HG03378 (cell line): ENCODE data around the gene ALOX5AP.

Experiments
- ATAC-seq: cut with Tn5 transposase; IDR thresholded peaks from one replicate; pipeline ENCODE4 v1.9.1; 2021; ENCODE audit warnings: mild to moderate bottlenecking, moderate library complexity; ENCODE audit not compliant: unreplicated experiment

Gene ALOX5AP

GRCh38 chr13:30712536-30713532 is 22.5 kb upstream of the ALOX5AP start:
- ATAC-seq, result peak; percentile 49

GRCh38 chr13:30714629-30715371 is 20.5 kb upstream of the ALOX5AP start:
- no peak for ATAC-seq

DNA sequence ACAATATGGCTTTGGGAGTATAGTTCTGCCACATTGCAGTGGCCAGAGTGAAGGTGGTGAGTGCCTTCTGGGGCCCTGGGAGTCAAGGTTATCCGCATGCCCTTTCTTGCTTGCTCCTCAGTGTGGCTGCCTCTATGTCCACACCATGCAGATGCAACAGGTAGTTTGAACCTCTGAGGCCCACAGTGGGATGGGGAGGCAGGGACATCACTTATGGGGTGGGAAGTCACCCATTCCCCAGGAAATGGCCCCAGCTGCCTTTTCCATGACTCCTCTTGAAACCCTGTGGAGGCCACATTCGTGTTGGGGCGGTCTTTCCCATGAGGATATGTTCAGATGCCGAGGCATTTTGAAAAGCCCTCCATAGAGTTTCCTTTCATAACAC is 20.0 kb upstream of the ALOX5AP start:
- no peak for ATAC-seq

- no peak for ATAC-seq
Observed at GRCh38 chr13:30715837-30716236, 19.5 kb upstream of the ALOX5AP start.

GRCh38 chr13:30718661-30719524 is 16.4 kb upstream of the ALOX5AP start:
- ATAC-seq, result no peak

DNA sequence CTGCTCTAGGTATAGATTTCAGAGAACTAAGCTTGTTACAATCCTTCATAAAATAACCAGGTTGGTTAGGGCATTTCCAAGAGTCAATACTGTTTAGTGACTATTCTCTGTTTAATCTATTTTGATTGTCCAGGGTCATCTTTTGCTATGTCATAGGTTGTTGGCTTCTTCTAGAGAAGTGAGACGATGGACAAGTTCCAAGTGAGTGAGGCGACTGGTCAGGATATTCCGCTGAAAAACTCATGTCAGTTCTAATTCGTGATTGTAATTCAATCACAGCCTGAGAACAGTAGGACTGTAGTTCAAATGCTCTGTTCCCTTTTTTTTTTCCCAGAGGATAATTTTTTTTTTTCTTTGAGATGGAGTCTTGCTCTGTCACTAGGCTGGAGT is 15.8 kb upstream of the ALOX5AP start:
- ATAC-seq, result no peak

GRCh38 chr13:30720172-30720869 is 15.0 kb upstream of the ALOX5AP start:
- ATAC-seq, result peak; percentile 86

DNA sequence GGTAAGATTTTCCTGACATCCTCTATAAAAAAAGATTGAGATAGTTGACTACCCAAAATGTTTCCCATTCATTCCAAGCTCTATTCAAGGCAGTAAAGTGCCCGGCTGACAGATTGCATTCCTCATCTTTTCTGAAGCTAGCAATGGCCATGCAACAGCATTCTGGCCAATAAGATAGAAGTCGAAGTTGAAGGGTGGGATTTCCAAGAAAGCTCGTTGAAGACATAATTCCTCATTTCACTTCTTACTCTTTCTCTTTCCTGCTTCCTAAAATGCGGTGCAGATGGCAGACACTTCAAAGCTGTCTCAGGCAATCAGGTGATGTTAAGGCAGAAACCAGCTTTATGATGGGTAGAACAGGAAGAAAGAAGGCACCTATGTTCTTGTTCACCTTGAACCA is 13.4 kb upstream of the ALOX5AP start:
- no peak for ATAC-seq

DNA sequence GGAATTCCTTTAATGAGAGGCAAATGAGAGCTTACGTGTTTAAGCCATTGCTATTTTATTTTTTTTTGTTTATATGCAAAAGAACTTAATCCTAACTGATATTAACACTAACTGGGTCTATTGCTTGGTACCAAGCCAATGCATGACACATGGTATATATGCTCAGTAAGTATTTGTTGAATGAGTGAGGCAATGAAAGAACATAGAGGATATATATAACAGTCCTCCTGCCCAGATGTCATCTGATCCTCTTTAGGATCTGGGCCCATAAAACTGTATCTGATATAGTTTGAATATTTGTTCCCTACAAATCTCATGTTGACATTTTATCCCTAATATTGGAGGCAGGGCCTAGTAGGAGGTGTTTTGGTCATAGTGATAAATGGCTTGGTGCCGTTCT is 13.0 kb upstream of the ALOX5AP start:
- no peak for ATAC-seq

DNA sequence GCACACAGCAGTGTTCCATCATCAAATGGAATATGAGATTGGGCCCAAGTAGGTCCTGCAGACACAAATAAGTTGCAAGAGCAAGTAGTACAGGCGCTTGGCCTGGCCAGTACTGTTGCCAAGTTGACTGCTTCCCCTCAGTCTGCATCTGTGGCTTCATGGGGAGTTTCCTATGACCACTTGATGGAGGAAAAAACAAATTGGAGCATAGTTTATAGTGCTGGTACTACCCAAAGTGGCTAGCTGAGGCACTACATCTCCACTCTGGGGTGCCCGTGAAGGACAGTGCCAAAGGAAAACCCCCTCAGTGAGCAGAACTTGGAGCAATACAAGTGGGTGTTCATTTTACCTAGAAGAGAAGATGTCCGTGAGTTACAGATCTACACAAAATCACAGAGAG is 10.6 kb upstream of the ALOX5AP start:
- no peak for ATAC-seq

GRCh38 chr13:30725326-30726085 is 9.8 kb upstream of the ALOX5AP start:
- ATAC-seq, result no peak

DNA sequence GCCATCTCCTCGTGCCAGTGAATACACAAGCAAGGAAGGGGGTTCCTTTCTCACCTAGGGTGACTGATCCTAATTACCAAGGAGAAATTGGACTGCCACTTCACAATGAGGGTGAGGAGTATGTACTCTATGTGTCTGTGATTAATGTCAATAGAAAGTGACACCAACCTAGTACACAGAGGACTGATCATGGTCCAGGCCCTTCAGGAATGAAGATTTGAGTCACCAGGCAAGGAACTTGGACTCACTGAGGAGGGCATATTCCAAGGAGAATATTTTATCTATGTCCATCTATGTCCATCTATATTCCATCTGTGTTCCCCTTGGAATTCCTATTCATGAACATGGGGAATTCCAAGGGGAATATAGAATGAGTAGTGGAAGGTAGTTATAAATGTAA is 9.2 kb upstream of the ALOX5AP start:
- ATAC-seq, result no peak

- no peak for ATAC-seq
Observed at GRCh38 chr13:30727491-30728355, 7.6 kb upstream of the ALOX5AP start.

GRCh38 chr13:30729801-30730200 is 5.5 kb upstream of the ALOX5AP start:
- no peak for ATAC-seq

DNA sequence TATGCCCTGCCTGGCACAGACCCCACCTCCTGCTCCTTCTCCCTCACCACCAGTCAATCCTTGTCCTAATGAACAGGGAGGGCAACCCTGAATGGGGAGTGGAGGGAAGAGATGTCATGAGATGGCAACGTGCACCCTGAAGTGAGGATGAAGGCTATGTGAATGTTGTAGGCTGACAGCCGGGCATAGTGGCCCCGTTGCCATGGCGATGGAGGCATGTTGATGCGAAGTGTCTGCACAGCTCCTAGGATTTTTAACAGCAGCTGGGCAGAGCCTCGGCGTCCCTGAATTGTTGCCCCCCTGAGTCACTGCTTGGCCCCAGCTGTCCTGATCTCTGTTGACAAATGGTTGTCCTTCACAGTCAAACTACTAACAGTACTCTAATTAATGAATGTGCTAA is 4.8 kb upstream of the ALOX5AP start:
- ATAC-seq, result no peak

DNA sequence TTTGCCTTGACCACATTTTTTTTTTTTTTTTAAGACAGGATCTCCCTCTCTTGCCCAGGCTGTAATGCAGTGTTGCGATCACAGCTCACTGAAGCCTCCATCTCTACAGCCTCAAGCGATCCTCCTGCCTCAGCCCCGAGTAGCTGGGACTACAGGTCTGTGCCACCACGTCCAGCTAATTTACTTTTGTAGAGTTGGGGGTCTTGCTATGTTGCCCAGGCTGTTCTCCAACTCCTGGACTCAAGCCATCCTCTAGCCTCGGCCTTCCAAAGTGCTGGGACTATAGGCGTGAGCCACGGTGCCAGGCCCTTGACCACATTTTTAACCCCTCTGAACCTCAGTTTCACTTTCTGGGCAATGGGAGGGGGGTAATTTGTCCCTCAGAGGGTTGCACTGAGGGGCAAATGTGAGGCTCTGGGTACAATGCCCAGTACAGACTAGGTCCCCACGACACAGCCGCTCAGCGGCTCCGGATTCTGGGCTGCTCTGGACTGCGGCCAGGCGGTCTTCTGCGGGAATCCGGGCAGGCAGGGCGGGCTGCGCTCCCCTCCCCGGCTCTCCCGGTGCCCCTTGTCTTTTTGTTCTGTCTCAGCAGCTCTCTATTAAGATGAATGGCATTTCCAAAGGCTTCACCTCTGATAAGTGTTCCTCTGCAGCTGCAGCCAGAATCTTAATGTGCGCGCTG is 3.8 kb upstream of the ALOX5AP start:
- no peak for ATAC-seq

GRCh38 chr13:30732046-30732390 is 3.3 kb upstream of the ALOX5AP start:
- no peak for ATAC-seq

GRCh38 chr13:30734439-30734838 is 904 bp upstream of the ALOX5AP start:
- no peak for ATAC-seq

GRCh38 chr13:30735872-30736175 is 481 bp downstream of the ALOX5AP start:
- no peak for ATAC-seq
